BLaER1 (cell line): ENCODE data around the gene PTGS1.
"Not testable (repeated sequence)": the region's sequence is repeated elsewhere in the genome, so short reads cannot be mapped to it uniquely, and the experiment has no call there.

Experiments
- H3K27ac ChIP-seq: shearing (Covaris generic); formaldehyde crosslinking; 2 replicates; pipeline ENCODE4 v1.8.1; 2022
- H3K27me3 ChIP-seq: shearing (Covaris generic); formaldehyde crosslinking; 2 replicates; pipeline ENCODE4 v1.8.1; 2022
- H3K36me3 ChIP-seq: shearing (Covaris generic); formaldehyde crosslinking; 2 replicates; pipeline ENCODE4 v1.8.1; 2022
- H3K4me1 ChIP-seq: shearing (Covaris generic); formaldehyde crosslinking; 2 replicates; pipeline ENCODE4 v1.8.1; 2022
- H3K4me2 ChIP-seq: shearing (Covaris generic); formaldehyde crosslinking; 2 replicates; pipeline ENCODE4 v1.8.1; 2022
- H3K4me3 ChIP-seq: shearing (Covaris generic); formaldehyde crosslinking; 2 replicates; pipeline ENCODE4 v1.8.1; 2022
- H3K9ac ChIP-seq: shearing (Covaris generic); formaldehyde crosslinking; 2 replicates; pipeline ENCODE4 v1.8.1; 2022
- H3K9me3 ChIP-seq: shearing (Covaris generic); formaldehyde crosslinking; 2 replicates; pipeline ENCODE4 v1.8.1; 2022
- H4K20me1 ChIP-seq: shearing (Covaris generic); formaldehyde crosslinking; 2 replicates; pipeline ENCODE4 v1.8.1; 2022
- Cebpa-rat ChIP-seq: shearing (Covaris generic); IDR thresholded peaks from 2 replicates; pipeline ENCODE4 v1.8.1; 2022

PTGS1 gene

DNA sequence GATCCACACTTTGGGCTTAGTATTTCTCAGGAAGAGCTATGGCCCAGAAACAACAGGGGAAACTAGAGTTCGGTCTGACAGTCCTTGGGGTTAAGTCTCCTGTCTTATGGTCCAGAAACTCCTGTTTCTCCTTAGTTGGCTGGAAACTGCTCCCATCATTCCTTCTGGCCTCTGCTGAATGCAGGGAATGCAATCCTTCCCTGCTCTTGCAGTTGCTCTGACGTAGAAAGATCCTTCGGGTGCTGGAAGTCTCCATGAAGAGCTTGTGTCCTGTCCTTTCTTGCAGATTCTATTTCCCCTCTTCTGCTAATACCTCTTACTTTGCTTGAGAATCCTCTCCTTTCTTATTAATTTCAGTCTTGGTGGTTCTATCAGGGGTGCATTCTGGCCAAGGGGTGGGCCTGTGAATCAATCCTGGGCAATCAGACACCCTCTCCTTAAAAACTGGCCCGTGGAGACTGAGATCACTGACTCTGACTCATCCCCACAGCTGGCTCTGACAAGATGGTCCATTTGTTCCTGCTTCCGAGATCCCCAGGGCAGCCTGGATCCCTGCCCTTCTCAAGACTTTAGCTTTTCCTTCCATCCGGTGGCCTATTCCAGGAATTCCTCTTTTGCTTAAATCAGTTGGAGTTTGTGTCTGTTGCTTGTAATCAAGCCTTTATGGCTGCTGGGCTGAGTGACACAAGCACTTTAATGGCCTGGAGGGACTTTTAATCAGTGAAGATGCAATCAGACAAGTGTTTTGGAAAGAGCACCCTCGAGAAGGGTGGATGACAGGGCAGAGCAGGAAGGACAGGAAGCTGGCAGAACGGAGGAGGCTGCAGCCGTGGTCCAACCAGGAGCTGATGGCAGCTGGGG lies 23.7 kb downstream of the PTGS1 start:
- H3K4me3 ChIP-seq: no peak overlapping the region
- no peak overlapping the region for H3K4me2 ChIP-seq
- H3K27ac ChIP-seq: no peak overlapping the region

DNA sequence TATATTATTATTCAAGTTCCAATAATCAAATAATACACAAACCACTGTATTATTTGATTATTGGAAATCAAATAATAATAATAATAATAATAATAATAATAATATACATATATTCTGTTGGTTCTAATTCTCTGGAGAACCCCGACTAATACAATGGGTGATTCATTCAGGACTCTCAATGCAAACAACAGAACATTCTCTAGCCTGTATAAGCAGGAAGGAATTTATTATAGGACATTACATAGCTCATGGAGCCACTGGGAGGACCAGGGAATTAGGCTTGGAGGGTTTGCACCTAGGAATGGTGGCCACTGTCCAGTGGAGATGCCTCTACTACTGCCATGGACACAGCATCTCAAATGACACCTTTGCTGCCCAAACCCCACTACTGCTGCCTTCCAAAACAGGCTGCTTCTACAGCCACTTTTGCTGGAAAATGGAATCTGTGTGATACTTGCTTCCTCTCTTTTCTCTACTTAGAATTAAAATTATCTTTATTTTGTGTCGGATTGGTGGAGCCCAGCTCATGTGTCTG lies 25.9 kb downstream of the PTGS1 start:
- H3K4me3 ChIP-seq: no peak overlapping the region
- no peaks in the 10 kb centered on the region for H4K20me1 ChIP-seq
- TF ChIP-seq Cebpa-rat: no peak
- no peak overlapping the region for H3K4me2 ChIP-seq
- H3K27ac ChIP-seq: no peak overlapping the region
- H3K36me3 ChIP-seq: no peaks in the 10 kb centered on the region
- no peaks in the 10 kb centered on the region; the same call in 1 of the 2 replicates for H3K9me3 ChIP-seq
- H3K27me3 ChIP-seq: no peaks in the 10 kb centered on the region
- H3K4me1 ChIP-seq: peaks cover 4% of the 10 kb centered on the region
- no peak overlapping the region for H3K9ac ChIP-seq

More for the DNA sequence above, 23.7 kb downstream of the PTGS1 start:
- TF ChIP-seq Cebpa-rat: no peak
- Histone ChIP-seq H3K36me3 (no peaks in the 10 kb centered on the region), H4K20me1 (no peaks in the 10 kb centered on the region), H3K9ac (no peak overlapping the region), H3K27me3 (no peaks in the 10 kb centered on the region), H3K9me3 (no peaks in the 10 kb centered on the region; the same call in 1 of the 2 replicates), H3K4me1 (peaks cover 23% of the 10 kb centered on the region)

DNA sequence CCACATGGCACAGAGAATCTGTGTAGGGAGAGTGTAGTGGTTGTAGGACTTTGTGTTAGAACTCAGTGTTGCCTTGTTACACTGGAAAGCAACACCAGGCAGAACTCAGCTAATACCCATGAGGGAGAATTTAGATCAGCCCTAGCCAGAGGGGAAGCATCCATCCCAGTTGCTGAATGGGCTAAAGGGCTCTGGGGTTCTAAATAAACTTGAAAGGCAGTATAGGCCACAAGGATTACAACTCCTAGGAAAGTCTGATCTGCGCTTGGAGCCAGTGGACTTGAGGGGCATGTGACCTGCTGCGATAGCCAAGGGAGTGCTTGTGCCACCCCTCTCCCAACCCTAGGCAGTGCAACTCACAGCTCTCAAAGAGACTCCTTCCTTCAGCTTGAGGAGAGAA lies 26.9 kb downstream of the PTGS1 start:
- no peaks in the 10 kb centered on the region for H4K20me1 ChIP-seq
- H3K4me1 ChIP-seq: no peaks in the 10 kb centered on the region
- H3K9me3 ChIP-seq: no peaks in the 10 kb centered on the region; the same call in 1 of the 2 replicates
- H3K27me3 ChIP-seq: no peaks in the 10 kb centered on the region
- H3K4me2 ChIP-seq: no peak overlapping the region
- no peak overlapping the region for H3K4me3 ChIP-seq
- no peaks in the 10 kb centered on the region for H3K36me3 ChIP-seq
- no peak for TF ChIP-seq Cebpa-rat
- no peak overlapping the region for H3K9ac ChIP-seq
- no peak overlapping the region for H3K27ac ChIP-seq

DNA sequence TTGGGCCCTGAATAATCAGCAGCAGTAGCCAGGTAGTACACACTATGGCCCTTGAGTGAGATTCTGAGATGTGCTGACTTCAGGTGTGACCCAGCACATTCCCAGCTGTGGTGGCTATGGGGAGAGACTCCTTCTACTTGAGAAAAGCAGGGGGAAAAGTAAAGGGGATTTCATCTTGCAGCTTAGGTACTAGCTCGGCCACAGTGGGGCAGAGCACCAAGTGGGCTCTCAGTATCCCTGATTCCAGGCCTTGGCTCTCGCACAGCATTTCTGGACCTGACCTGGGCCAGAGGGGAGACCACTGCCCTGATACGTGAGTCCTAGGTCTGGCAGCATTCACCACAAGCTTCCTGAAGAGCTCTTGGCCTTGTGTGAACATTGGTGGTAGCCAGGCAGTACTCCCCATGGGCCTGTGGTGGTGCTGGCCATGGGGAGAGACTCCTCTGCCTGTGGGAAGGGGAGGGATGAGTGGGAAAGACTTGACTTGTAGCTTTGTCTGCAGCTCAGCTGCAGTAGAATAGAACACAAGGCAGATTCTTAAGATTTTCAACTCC lies 27.6 kb downstream of the PTGS1 start:
- H3K27me3 ChIP-seq: no peaks in the 10 kb centered on the region

DNA sequence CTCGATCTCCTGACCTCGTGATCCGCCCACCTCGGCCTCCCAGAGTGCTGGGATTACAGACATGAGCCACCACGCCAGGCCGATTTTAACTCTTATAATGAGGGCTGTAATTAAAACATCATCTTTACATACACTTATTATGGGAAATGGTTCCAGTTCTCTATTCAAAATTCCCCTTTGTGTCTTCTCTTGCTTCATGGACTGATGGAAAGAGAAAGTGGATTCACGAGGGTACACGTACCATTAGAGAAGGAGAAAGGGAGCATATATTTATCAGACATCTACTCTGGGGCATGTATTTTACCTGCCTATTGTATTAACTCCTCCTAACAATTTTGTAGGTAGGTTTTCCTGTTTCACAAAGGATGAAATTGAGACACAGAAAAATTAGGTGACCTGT lies 31.1 kb downstream of the PTGS1 start:
- no peak overlapping the region for H3K9ac ChIP-seq
- H3K9me3 ChIP-seq: peaks cover 18% of the 10 kb centered on the region
- no peaks in the 10 kb centered on the region for H3K4me1 ChIP-seq
- H3K27ac ChIP-seq: no peak overlapping the region
- no peak overlapping the region for H3K4me2 ChIP-seq
- H4K20me1 ChIP-seq: no peaks in the 10 kb centered on the region
- no peak for TF ChIP-seq Cebpa-rat
- H3K4me3 ChIP-seq: no peak overlapping the region
- H3K27me3 ChIP-seq: no peaks in the 10 kb centered on the region
- H3K36me3 ChIP-seq: no peaks in the 10 kb centered on the region

More for the DNA sequence above, 27.6 kb downstream of the PTGS1 start:
- Histone ChIP-seq H3K4me3 (no peak overlapping the region), H3K4me1 (no peaks in the 10 kb centered on the region), H3K36me3 (no peaks in the 10 kb centered on the region), H3K9ac (no peak overlapping the region), H4K20me1 (no peaks in the 10 kb centered on the region), H3K4me2 (no peak overlapping the region), H3K27ac (no peak overlapping the region), H3K9me3 (no peaks in the 10 kb centered on the region; the same call in 1 of the 2 replicates)
- no peak for TF ChIP-seq Cebpa-rat

DNA sequence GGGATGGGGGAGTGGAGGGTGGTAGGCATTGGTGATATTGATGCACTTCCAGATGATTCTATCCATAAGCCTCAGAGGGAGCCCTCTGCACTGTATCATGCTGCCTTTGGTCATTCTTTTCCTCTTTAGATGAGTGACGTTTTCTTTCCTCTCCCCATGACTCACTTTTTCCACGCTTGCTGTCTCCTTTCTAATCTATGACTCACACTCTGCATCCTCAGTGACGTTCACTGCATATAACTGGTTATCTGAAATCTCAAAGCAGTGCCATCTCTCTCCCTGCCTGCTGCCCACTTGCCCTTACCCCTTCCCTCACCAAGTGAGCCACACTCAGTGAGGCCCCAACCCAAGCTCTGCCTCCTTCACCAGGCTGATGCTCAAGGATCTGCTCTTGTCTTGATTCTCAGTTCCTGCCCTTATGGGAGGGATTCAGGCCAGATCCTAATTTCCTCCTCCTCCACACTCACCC lies 31.6 kb downstream of the PTGS1 start:
- H3K9me3 ChIP-seq: peaks cover 18% of the 10 kb centered on the region
- no peaks in the 10 kb centered on the region for H4K20me1 ChIP-seq
- H3K36me3 ChIP-seq: no peaks in the 10 kb centered on the region
- no peak overlapping the region for H3K9ac ChIP-seq
- no peak for TF ChIP-seq Cebpa-rat
- no peak overlapping the region for H3K4me3 ChIP-seq
- no peaks in the 10 kb centered on the region for H3K4me1 ChIP-seq
- no peak overlapping the region for H3K27ac ChIP-seq
- H3K4me2 ChIP-seq: no peak overlapping the region
- H3K27me3 ChIP-seq: no peaks in the 10 kb centered on the region

DNA sequence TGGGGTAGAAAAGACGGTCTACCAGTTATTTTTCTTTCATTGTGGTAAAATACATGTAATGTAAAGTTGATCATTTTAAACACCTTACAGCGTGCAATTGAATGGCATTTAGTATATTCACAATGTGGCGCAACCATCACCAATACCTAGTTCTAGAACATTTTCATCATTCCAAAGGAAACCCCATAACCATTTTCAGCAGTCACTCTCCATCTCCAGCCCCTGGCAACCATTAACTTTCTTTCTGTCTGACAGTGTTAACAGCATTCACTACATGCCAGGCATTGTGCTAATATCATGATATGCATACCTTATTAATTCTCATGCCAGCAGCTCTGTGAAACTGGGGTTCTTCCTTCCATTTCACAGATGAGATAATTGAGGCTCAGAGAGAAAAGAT lies 32.0 kb downstream of the PTGS1 start:
- no peak overlapping the region for H3K27ac ChIP-seq
- no peak overlapping the region for H3K4me3 ChIP-seq
- H3K4me2 ChIP-seq: no peak overlapping the region
- H3K9ac ChIP-seq: no peak overlapping the region
- H3K4me1 ChIP-seq: no peaks in the 10 kb centered on the region
- TF ChIP-seq Cebpa-rat: no peak
- no peaks in the 10 kb centered on the region for H3K27me3 ChIP-seq
- H3K36me3 ChIP-seq: no peaks in the 10 kb centered on the region
- H3K9me3 ChIP-seq: peaks cover 18% of the 10 kb centered on the region
- no peaks in the 10 kb centered on the region for H4K20me1 ChIP-seq

DNA sequence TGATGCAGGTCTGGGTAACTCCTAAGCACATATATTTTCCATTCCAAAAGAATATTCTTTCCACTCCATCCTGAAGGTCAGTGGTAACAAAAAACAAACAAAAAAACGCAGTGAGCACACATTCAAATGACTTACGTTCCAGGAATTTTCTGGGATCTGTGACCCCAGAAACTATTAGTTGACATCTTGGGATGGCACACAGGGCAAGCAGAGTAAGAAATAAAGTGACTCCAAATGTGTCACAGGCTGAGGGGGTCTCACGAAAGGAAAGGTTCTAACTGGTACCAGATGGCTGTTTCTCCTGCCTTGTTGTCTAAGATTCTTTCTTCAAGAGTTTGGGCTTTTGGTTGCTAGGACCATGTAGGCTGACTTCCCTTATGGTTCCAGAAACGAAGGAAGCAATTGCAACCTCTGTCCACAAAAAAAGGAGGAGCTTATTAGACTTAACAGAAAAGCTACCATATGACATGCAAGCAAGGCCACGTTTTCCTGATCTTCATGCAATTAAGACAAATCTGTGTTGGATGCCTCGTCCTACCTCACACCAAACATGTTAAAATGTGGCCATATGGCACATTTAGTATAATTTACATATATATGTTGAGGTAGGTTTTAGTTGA lies 32.7 kb downstream of the PTGS1 start:
- Histone ChIP-seq H3K4me1 (no peaks in the 10 kb centered on the region), H3K9me3 (peaks cover 18% of the 10 kb centered on the region), H3K27me3 (no peaks in the 10 kb centered on the region), H3K9ac (no peak overlapping the region), H3K4me2 (no peak overlapping the region), H3K4me3 (no peak overlapping the region), H4K20me1 (no peaks in the 10 kb centered on the region), H3K36me3 (no peaks in the 10 kb centered on the region), H3K27ac (no peak overlapping the region)
- no peak for TF ChIP-seq Cebpa-rat

DNA sequence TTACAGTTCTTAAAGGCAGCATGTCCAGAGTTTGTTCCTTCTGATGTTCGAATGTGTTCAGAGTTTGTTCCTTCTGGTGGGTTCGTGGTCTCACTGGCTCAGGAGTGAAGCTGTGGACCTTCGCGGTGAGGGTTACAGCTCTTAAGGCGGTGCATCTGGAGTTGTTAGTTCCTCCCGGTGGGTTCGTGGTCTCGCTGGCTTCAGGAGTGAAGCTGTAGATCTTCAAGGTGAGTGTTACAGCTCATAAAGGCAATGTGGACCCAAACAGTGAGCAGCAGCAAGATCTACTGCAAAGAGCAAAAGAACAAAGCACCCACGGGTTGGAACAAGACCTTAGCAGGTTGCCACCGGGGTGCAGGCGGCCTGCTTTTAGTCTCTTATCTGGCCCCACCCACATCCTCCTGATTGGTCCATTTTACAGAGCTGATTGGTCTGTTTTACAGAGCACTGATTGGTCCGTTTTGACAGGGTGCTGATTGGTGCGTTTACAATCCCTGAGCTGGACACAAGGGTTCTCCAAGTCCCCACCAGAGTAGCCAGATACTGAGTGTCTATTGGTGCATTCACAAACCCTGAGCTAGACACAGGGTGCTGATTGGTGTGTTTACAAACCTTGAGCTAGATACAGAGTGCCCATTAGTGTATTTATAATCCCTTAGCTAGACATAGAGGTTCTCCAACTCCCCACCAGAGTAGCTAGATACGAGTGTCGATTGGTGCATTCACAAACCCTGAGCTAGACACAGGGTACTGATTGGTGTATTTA lies 34.7 kb downstream of the PTGS1 start:
- not testable (repeated sequence) for H3K4me2 ChIP-seq, H3K36me3 ChIP-seq, H3K27me3 ChIP-seq, H3K4me1 ChIP-seq, H3K9ac ChIP-seq, H3K27ac ChIP-seq, H3K4me3 ChIP-seq, H4K20me1 ChIP-seq
- H3K9me3 ChIP-seq: peaks cover 18% of the 10 kb centered on the region
